NK-92 (cell line): ENCODE results near the gene ERC2.

Source experiments
- DNase-seq: peaks from one replicate; lab custom pipeline; 2025; ENCODE audit not compliant: unreplicated experiment; lab: John Stamatoyannopoulos, UW

Gene ERC2

DNA sequence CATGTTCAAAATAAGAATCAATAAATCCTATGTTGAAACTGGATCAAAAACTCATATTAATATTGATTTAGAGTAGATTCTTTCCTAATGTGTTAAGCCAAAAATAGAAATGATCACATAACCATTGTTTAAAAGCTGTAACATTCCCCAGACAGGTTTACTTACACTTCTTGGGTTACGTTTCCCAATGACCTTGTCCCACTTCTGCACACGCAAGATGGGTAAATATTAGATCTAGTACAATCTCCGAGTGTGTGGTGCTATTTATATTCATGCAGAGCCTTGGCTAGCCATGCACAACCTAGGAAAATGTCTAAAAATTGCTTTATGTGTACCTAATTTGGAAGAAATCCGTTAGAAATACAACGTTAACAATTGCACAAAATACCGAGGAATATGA is 39.6 kb downstream of the ERC2 start:
- no peak for DNase-seq

- DNase-seq: no peak
Measured at GRCh38 chr3:56424885-56425284, 43.4 kb downstream of the ERC2 start.

GRCh38 chr3:56424336-56424735 is 43.9 kb downstream of the ERC2 start:
- no peak for DNase-seq

- no peak for DNase-seq
Measured at GRCh38 chr3:56423661-56424099, 44.6 kb downstream of the ERC2 start.

DNA sequence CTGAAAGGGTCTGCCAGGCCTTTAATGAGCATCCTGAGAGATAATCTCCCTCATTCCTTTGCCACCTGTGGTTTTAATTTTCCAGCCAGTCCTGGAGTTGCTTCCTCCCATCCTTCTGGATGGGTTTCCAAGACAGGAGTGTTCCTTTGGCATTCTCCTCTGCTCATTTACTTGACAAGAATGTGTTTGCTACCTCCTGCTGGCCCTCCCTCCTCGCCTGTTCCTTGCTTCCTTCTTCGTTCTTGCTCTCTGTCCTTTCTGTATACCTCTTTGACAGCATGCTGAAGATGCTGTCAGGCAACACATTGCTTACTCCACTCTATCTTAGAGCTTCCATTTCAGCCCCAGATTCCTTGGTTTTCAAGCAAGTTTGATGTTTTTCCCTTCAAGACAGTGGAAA is 46.0 kb downstream of the ERC2 start:
- no peak for DNase-seq

GRCh38 chr3:56421205-56421604 is 47.1 kb downstream of the ERC2 start:
- no peak for DNase-seq

GRCh38 chr3:56415652-56416051 is 52.6 kb downstream of the ERC2 start:
- no peak for DNase-seq

- no peak for DNase-seq
Measured at GRCh38 chr3:56413911-56414310, 54.4 kb downstream of the ERC2 start.

DNA sequence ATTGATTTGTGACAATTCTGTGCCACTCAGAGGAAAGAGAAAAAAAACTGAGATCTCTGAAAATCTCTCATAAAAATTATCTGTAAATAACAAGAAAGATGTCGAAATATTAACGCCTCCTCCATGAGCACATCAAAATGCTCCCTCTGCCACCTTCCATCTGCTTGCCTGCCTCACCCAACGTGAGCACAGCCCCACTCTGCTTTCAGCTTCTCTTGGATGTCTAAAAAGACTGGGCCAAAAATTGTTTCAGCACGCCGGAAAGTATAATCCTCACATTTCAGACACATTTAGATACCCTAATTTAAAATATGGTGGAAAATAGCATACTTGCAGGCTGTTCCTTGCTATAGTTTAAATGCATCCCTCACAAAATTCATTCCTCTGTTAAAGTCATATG is 57.1 kb downstream of the ERC2 start:
- DNase-seq: no peak

- DNase-seq: no peak
Measured at GRCh38 chr3:56410576-56410975, 57.7 kb downstream of the ERC2 start.

DNA sequence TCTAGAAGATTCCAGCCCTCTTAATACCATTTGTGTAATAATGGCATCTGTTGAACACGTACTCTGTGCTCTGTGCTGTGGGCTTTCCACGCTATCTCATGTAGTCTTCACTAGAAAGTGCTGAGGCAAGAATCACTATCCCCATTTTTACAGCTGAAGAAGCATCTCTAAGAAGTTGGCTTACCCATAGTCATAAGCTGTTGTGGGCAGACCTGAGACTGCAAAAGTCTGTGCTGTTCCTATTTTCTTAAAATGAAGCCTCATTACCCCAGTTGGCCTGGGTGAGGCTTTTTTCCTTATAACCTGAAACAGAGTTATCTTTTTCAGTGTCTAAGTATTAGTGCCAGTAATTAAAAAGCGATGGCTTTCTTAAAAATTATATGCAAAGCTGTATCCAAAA is 58.5 kb downstream of the ERC2 start:
- DNase-seq: no peak

DNA sequence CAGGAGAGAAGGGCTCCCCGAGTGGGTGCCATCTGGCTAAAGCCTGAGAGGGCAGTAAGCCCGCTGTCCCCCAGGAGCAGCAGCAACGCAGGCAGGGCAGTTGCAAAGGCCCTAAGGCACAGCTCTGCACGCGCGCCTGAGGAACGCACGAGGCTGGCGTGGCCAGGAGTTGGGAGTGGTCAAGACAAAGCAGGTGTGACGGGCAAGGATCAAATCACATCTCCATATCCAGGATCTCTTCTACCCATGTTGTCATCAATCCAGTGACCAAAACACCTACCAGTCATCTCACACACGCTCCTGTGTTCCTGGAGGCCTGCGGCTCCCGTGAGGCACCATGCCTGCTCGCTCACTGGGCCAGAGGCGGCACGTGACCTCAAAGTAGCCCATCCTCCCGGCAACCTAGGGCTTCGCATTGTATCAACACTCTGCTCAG is 59.5 kb downstream of the ERC2 start:
- no peak for DNase-seq

- no peak for DNase-seq
Measured at GRCh38 chr3:56406826-56407515, 61.3 kb downstream of the ERC2 start.

DNA sequence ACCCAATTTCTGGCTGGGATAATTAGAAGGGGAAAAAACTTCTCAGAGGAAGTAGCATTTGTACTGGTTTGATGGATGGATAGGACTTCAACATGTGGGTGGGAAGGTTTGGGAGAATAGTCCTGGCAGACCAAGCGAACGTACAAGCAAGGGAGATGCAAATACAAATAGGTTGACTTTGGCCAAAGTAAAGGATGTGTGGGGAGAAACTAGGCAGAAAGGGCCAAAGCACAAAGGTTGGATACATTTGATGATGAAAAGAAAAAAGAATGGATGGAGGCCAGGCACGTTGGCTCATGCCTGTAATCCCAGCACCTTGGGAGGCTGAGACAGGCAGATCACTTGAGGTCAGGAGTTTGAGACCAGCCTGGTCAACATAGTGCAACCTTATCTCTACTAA is 63.4 kb downstream of the ERC2 start:
- DNase-seq: no peak

DNA sequence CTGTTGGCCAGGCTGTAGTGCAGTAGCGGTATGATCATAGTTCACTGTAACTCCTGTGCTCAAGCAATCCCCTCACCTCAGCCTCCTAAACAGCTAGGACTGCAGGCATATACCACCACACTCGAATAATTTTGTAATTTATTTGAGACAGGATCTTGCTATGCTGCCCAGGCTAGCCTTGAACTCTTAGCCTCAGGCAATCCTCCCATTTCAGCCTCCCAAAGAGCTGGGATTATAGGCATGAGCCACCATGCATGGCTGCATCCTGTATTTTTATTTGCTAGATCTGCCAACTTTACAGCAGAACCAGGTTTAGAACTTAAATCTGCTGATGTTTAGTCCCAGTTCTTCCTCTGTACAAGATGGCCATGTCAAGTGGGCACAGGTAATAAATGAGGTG is 69.6 kb downstream of the ERC2 start:
- no peak for DNase-seq

- no peak for DNase-seq
Measured at GRCh38 chr3:56397798-56398197, 70.5 kb downstream of the ERC2 start.

DNA sequence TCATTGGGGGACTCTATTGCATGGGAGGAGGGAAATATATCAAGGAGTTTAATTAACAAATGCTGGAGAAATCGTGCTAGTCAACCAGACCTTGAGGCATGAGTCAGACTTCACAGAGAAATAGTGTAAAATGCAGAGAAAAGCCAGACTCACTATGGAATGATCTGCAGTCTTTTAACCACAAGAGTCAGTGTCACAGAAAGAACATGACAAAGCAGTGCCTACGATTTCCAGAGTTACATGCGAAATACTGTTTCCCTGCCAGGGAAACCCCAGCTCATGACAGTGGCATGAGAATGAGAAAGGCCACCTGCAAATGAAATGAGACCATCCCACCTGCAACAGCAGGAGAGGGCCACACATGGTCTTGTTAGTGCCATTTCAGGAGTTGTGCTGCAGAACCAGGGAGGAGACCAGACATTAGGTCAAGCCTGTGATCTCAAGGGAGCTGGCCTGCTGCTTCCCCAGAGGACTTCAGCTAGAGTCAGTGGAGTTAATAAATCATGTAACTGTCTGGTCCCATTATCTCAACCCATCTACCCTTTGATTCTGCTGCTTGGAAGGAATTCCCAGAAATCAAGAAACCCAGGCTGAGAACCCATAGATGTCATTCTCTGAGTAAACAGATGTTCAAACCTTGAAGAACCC is 79.0 kb downstream of the ERC2 start:
- DNase-seq: no peak

DNA sequence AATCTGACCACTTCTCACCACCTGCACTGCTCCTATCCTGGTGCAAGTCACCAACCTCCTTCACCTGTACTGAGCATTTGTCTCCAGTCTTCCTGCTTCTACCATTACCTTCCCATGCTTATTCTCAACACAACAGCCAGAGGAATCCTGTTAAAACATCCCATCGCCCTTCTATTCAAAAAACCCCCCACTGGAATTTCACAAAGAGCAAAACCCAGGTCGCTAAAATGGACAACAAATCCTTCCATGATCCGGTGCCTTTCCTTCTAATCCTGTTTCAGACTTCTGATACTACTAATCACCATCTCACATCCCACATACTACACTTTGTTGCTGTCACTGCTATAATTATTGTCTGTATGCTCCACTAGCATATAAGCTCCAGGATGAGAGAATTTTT is 85.2 kb downstream of the ERC2 start:
- DNase-seq: no peak

DNA sequence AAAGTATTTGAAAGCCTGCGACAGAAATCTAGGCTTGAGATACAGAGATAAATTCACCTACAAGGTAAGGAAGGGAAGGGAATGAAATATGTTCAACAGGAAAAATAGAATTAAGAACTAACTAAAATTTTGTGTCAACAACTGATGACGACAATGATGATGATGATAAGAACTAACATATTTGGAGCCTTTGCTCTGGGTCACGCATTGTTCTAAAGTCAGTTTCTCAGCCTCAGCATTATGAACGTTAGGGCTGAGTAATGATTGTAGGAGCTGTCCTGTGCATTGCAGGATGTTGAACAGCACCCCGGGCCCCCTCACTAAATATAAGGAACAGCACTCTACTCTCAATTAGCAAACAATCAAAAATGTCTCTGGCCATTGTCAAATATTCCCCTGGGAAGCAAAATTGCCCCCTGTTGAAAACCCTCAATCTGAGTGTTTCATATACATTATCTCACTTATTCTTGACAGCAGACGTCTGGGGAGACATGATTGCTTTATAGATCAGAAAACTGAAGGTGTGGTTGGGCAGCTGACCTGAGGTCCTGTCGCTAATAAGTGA is 88.5 kb downstream of the ERC2 start:
- no peak for DNase-seq

DNA sequence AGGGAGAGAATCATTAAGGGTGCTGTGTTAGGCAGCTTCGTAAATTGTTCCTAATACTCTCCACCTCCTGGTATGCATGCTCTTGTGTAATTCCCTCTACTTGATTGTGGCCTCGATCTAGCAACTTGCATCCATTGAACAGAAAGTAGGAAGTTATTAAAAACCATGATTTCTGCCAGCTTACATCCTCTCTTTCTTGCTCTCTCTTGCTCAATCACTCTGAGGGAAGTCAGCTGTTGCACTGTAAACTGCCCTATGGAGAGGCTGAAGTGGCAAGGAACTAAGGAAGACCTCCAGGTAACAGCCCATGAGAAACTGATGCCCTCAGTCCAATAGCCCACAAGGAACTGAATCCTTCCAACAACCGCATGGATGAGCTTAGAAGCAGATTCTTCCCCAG is 92.6 kb downstream of the ERC2 start:
- no peak for DNase-seq

GRCh38 chr3:56373386-56373785 is 94.9 kb downstream of the ERC2 start:
- DNase-seq: no peak

GRCh38 chr3:56370991-56371775 is 97.1 kb downstream of the ERC2 start:
- DNase-seq: no peak
